H1 (cell line): ENCODE results near the gene PNO1. TPM values are rescaled to one million over a fixed set of nuclear protein-coding genes. Genes with fewer than 3 reads are reported as not detected.

Experiments
- JUN ChIP-seq: IDR thresholded peaks from 2 replicates; pipeline ENCODE4 v1.6.1; 2011; ENCODE audit warnings: low read depth, mild to moderate bottlenecking, improper control_type of control experiment, low read length
- TAF1 ChIP-seq: IDR thresholded peaks from 2 replicates; pipeline ENCODE4 v1.6.1; 2011; ENCODE audit warnings: mild to moderate bottlenecking, low read depth, low read length
- polyA plus RNA-seq, 7 experiments: library from polyadenylated mRNA; depleted of rRNA in 3 of 7; stranded (reverse) in 5 of 7; unstranded in 2 of 7; fragments of >200 nt in 5 of 7; fragments of 200-250 nt in 2 of 7; gene quantifications; 1 replicate in 5 of 7; 2 replicates in 1 of 7; 4 replicates in 1 of 7; pipeline versions ENCODE4 v1.2.1 to v1.2.3, GENCODE V29; 2011 to 2013; ENCODE audit warnings: missing spikeins in 2 of 7, mixed read lengths in 2 of 7
- total RNA-seq: library from RNA; stranded (reverse); fragmentation: NEBNext Ultra II Directional; extraction: Animal tissue kit (Norgen Biotek cat#: 25700); gene quantifications from 2 replicates; pipeline ENCODE4 v1.2.1, GENCODE V29; 2021

The PNO1 gene
- total and polyA plus RNA-seq, 2 of the 8 experiments (the other 6 are each of a cell fraction or from before 2014, with no cell fraction given) = 18.6 to 33.2 TPM

GRCh38 chr2:68124321-68124720, 33.4 kb upstream of the PNO1 start (continued):
- no peak for TF ChIP-seq JUN
- TF ChIP-seq TAF1 = no peak
